H1 (cell line): Measurements from ENCODE around the gene HSPBP1. TPM values are rescaled to one million over a fixed set of nuclear protein-coding genes. Genes with fewer than 3 reads are reported as not detected.
A peak's percentile ranks its signal among the peaks of the same experiment; 100 is the strongest.

Experiments used
- CTCF ChIA-PET: fragments of 300-600 bp; sonication (Branson Sonifier 250); formaldehyde crosslinking; loops from one replicate; lab custom pipeline; 2021; ENCODE audit not compliant: partially characterized antibody; lab: Charles Lee
- POLR2A ChIA-PET: fragments of 300-600 bp; sonication (Branson Sonifier 250); formaldehyde crosslinking; loops from one replicate; lab custom pipeline; 2021; ENCODE audit warnings: inconsistent platforms; ENCODE audit not compliant: partially characterized antibody; lab: Charles Lee
- DNase-seq, 2 experiments: peaks; one replicate each; pipeline versions ENCODE4 v3.0.0 to v3.0.0-alpha.2; 2010 to 2022; ENCODE audit warnings: low spot score in 2 of 2, low read depth in 1 of 2, mixed read lengths in 1 of 2
- FAIRE-seq: peaks from 2 replicates; lab custom pipeline; 2011; peaks lifted over from hg19 to GRCh38; lab: Jason Lieb, UNC
- H2AFZ ChIP-seq: 2 replicates; pipeline ENCODE4 v1.8.1; 2012; ENCODE audit warnings: low read length, inconsistent platforms
- H2AK5ac ChIP-seq: 2 replicates; pipeline ENCODE4 v1.6.1; 2013; ENCODE audit warnings: low read depth, low read length
- H2BK120ac ChIP-seq: replicated peaks from 2 replicates; pipeline ENCODE3; 2013; ENCODE audit warnings: low read depth, low read length, inconsistent platforms
- H2BK12ac ChIP-seq: 2 replicates; pipeline ENCODE4 v1.6.1; 2013; ENCODE audit warnings: low read depth, low read length
- H2BK15ac ChIP-seq: 2 replicates; pipeline ENCODE4 v1.6.1; 2013; ENCODE audit warnings: low read length
- H2BK20ac ChIP-seq: 2 replicates; pipeline ENCODE4 v1.6.1; 2013; ENCODE audit warnings: low read length
- H2BK5ac ChIP-seq: 2 replicates; pipeline ENCODE4 v1.6.1; 2013; ENCODE audit warnings: low read depth, low read length
- H3K14ac ChIP-seq: 2 replicates; pipeline ENCODE4 v1.6.1; 2013; ENCODE audit warnings: inconsistent platforms; ENCODE audit not compliant: insufficient read length
- H3K18ac ChIP-seq: 2 replicates; pipeline ENCODE4 v1.6.1; 2013; ENCODE audit warnings: low read length; ENCODE audit errors: extremely low read depth
- H3K23ac ChIP-seq: 2 replicates; pipeline ENCODE4 v1.6.1; 2013; ENCODE audit warnings: inconsistent platforms; ENCODE audit not compliant: insufficient read length
- H3K23me2 ChIP-seq: 2 replicates; pipeline ENCODE4 v1.6.1; 2013; ENCODE audit warnings: low read depth, low read length
- H3K27ac ChIP-seq: 2 replicates; pipeline ENCODE4 v1.6.1; 2011; ENCODE audit warnings: low read depth, low read length, inconsistent platforms
- H3K27me3 ChIP-seq, 4 experiments: replicated peaks in 1 of 4; 1 replicate in 1 of 4; 2 replicates in 3 of 4; pipeline versions ENCODE4 v1.6.1 to v1.8.1; 2011 to 2013; ENCODE audit warnings: low read length in 3 of 4, mild to moderate bottlenecking in 3 of 4, inconsistent platforms in 2 of 4, mixed read lengths in 2 of 4, moderate library complexity in 1 of 4; ENCODE audit not compliant: control insufficient read depth in 3 of 4, insufficient read depth in 3 of 4; ENCODE audit errors: extremely low read depth in 1 of 4
- H3K36me3 ChIP-seq, 4 experiments: 2 replicates each; pipeline versions ENCODE4 v1.6.1 to v1.8.1; 2011 to 2013; ENCODE audit warnings: mild to moderate bottlenecking in 4 of 4, low read length in 3 of 4, moderate library complexity in 2 of 4, control low read depth in 1 of 4, inconsistent platforms in 1 of 4; ENCODE audit not compliant: insufficient read depth in 4 of 4, control insufficient read depth in 2 of 4
- H3K4ac ChIP-seq: replicated peaks from 2 replicates; pipeline ENCODE3; 2013; ENCODE audit warnings: low read length, low read depth, mixed read lengths, inconsistent platforms; ENCODE audit not compliant: insufficient read length
- H3K4me1 ChIP-seq, 4 experiments: replicated peaks in 1 of 4; 1 replicate in 1 of 4; 2 replicates in 3 of 4; pipeline versions ENCODE4 v1.6.1 to v1.8.1; 2011 to 2013; ENCODE audit warnings: low read length in 3 of 4, inconsistent platforms in 2 of 4, mixed read lengths in 1 of 4; ENCODE audit not compliant: insufficient read depth in 4 of 4, control insufficient read depth in 3 of 4
- H3K4me2 ChIP-seq, 2 experiments: 2 replicates each; pipeline versions ENCODE4 v1.6.1 to v1.8.1; 2011 to 2013; ENCODE audit warnings: low read depth in 2 of 2, low read length in 2 of 2, control low read depth in 1 of 2, inconsistent platforms in 1 of 2, mild to moderate bottlenecking in 1 of 2; ENCODE audit not compliant: insufficient read depth in 1 of 2
- H3K4me3 ChIP-seq, 4 experiments: fragments of 200-600, 300-600 bp in 1 of 4; sonication (generic), shearing (Covaris generic), sonication (Bioruptor Twin) in 1 of 4; 2 replicates each; pipeline versions ENCODE4 v1.5.1 to v1.8.1; 2011 to 2016; ENCODE audit warnings: low read length in 4 of 4, low read depth in 3 of 4, control low read depth in 2 of 4, inconsistent platforms in 2 of 4, mild to moderate bottlenecking in 2 of 4, mixed read lengths in 1 of 4, moderate library complexity in 1 of 4; ENCODE audit not compliant: insufficient read depth in 2 of 4; ENCODE audit errors: extremely low read depth in 1 of 4
- H3K56ac ChIP-seq: replicated peaks from 2 replicates; pipeline ENCODE3; 2013; ENCODE audit warnings: low read depth, mild to moderate bottlenecking, mixed read lengths, low read length, inconsistent platforms; ENCODE audit not compliant: insufficient read length
- H3K79me1 ChIP-seq: 2 replicates; pipeline ENCODE4 v1.6.1; 2013; ENCODE audit warnings: low read depth, low read length, control low read depth
- H3K79me2 ChIP-seq, 2 experiments: 2 replicates each; pipeline versions ENCODE4 v1.6.1 to v1.8.1; 2012 to 2013; ENCODE audit warnings: low read length in 2 of 2, mild to moderate bottlenecking in 2 of 2, inconsistent platforms in 1 of 2; ENCODE audit not compliant: insufficient read depth in 2 of 2, control insufficient read depth in 1 of 2
- H3K9ac ChIP-seq, 4 experiments: replicated peaks in 1 of 4; 1 replicate in 1 of 4; 2 replicates in 3 of 4; pipeline versions ENCODE4 v1.6.1 to v1.8.1; 2011 to 2013; ENCODE audit warnings: low read depth in 3 of 4, low read length in 3 of 4, control low read depth in 2 of 4, mild to moderate bottlenecking in 2 of 4, moderate library complexity in 2 of 4, inconsistent platforms in 1 of 4; ENCODE audit errors: extremely low read depth in 1 of 4
- H3K9me3 ChIP-seq, 2 experiments: 2 replicates each; pipeline versions ENCODE4 v1.6.1 to v1.8.1; 2012 to 2013; ENCODE audit warnings: mild to moderate bottlenecking in 2 of 2, moderate library complexity in 2 of 2, control low read depth in 1 of 2, inconsistent platforms in 1 of 2, low read depth in 1 of 2, low read length in 1 of 2, mixed read lengths in 1 of 2; ENCODE audit not compliant: insufficient read depth in 2 of 2
- H4K20me1 ChIP-seq, 2 experiments: replicated peaks in 1 of 2; 2 replicates each; pipeline versions ENCODE3 to v1.8.1; 2011 to 2013; ENCODE audit warnings: inconsistent platforms in 2 of 2, low read length in 2 of 2, mild to moderate bottlenecking in 1 of 2; ENCODE audit not compliant: insufficient read depth in 2 of 2, control insufficient read depth in 1 of 2
- H4K5ac ChIP-seq: 2 replicates; pipeline ENCODE4 v1.6.1; 2013; ENCODE audit warnings: low read length, low read depth, mixed read lengths, inconsistent platforms; ENCODE audit not compliant: insufficient read length
- H4K8ac ChIP-seq: 2 replicates; pipeline ENCODE4 v1.8.0; 2013; ENCODE audit warnings: mild to moderate bottlenecking, moderate library complexity, low read length, inconsistent platforms; ENCODE audit not compliant: insufficient read depth; ENCODE audit errors: extremely low read depth
- H4K91ac ChIP-seq: replicated peaks from 2 replicates; pipeline ENCODE3; 2013; ENCODE audit warnings: low read length, mixed read lengths, inconsistent platforms; ENCODE audit not compliant: insufficient read length
- BACH1 ChIP-seq: IDR thresholded peaks from 2 replicates; pipeline ENCODE4 v1.6.1; 2012; ENCODE audit warnings: low read length, improper control_type of control experiment
- CTCF ChIP-seq, 3 experiments: IDR thresholded peaks; 1 replicate in 2 of 3; 2 replicates in 1 of 3; pipeline versions ENCODE4 v1.5.1 to v1.6.1; 2011; ENCODE audit warnings: low read length in 3 of 3, mild to moderate bottlenecking in 3 of 3, inconsistent platforms in 2 of 3, low read depth in 1 of 3, moderate library complexity in 1 of 3; ENCODE audit not compliant: insufficient read depth in 1 of 3; ENCODE audit errors: control extremely low read depth in 1 of 3
- MAX ChIP-seq: IDR thresholded peaks from 2 replicates; pipeline ENCODE4 v1.6.1; 2012; ENCODE audit warnings: inconsistent platforms
- RAD21 ChIP-seq, 2 experiments: IDR thresholded peaks in 1 of 2; conservative IDR thresholded peaks in 1 of 2; 2 replicates each; pipeline ENCODE4 v1.6.1; 2011; ENCODE audit warnings: low read depth in 2 of 2, low read length in 2 of 2, improper control_type of control experiment in 1 of 2, inconsistent platforms in 1 of 2, mild to moderate bottlenecking in 1 of 2, moderate library complexity in 1 of 2
- SIN3A ChIP-seq, 2 experiments: IDR thresholded peaks in 1 of 2; conservative IDR thresholded peaks in 1 of 2; 2 replicates each; pipeline ENCODE4 v1.6.1; 2011 to 2012; ENCODE audit warnings: low read length in 2 of 2, improper control_type of control experiment in 1 of 2, low read depth in 1 of 2, mild to moderate bottlenecking in 1 of 2
- TEAD4 ChIP-seq: IDR thresholded peaks from 2 replicates; pipeline ENCODE4 v1.6.1; 2012; ENCODE audit warnings: low read depth, low read length, inconsistent platforms, mixed read lengths
- USF2 ChIP-seq: IDR thresholded peaks from 2 replicates; pipeline ENCODE4 v1.6.1; 2011; ENCODE audit warnings: low read length, improper control_type of control experiment
- YY1 ChIP-seq: IDR thresholded peaks from 2 replicates; pipeline ENCODE4 v1.6.1; 2011; ENCODE audit warnings: low read depth, mild to moderate bottlenecking, low read length
- WGBS, 2 experiments: shearing (Covaris generic) in 1 of 2; methylation state at CpG; one replicate each; pipeline versions ENCODE4 v1.1.6 to v1.1.7; 2013 to 2015; ENCODE audit warnings: low lambda C conversion rate in 2 of 2, mixed read lengths in 2 of 2, inconsistent platforms in 1 of 2, low coverage in 1 of 2, missing lambda C conversion rate in 1 of 2; ENCODE audit not compliant: insufficient replicate concordance in 2 of 2, insufficient coverage in 1 of 2, insufficient read length in 1 of 2; ENCODE audit errors: extremely low coverage in 1 of 2, missing lambda C conversion rate in 1 of 2; 5-methylcytosine and 5-hydroxymethylcytosine counted together
- polyA plus RNA-seq, 7 experiments: library from polyadenylated mRNA; depleted of rRNA in 3 of 7; stranded (reverse) in 5 of 7; unstranded in 2 of 7; fragments of >200 nt in 5 of 7; fragments of 200-250 nt in 2 of 7; gene quantifications; 1 replicate in 5 of 7; 2 replicates in 1 of 7; 4 replicates in 1 of 7; pipeline versions ENCODE4 v1.2.1 to v1.2.3, GENCODE V29; 2011 to 2013; ENCODE audit warnings: missing spikeins in 2 of 7, mixed read lengths in 2 of 7
- total RNA-seq: library from RNA; stranded (reverse); fragmentation: NEBNext Ultra II Directional; extraction: Animal tissue kit (Norgen Biotek cat#: 25700); gene quantifications from 2 replicates; pipeline ENCODE4 v1.2.1, GENCODE V29; 2021

HSPBP1 gene
- total and polyA plus RNA-seq, 2 of the 8 experiments (the other 6 are each of a cell fraction or from before 2014, with no cell fraction given): 63.4 to 100 TPM

- Histone ChIP-seq H4K8ac (no peak overlapping the region; the same call in none of the 2 replicates), H4K91ac (no peak overlapping the region), H4K20me1 (peaks cover 0 to 3% of the 10 kb centered on the region in 2 experiments), H2BK120ac (no peak overlapping the region), H3K79me1 (no peaks in the 10 kb centered on the region; the same call in 1 of the 2 replicates), H3K9ac (no peak overlapping the region), H3K4ac (no peak overlapping the region), H2AK5ac (no peak overlapping the region), H3K4me1 (peaks cover 0 to 8% (median 3%) of the 10 kb centered on the region in 4 experiments; a peak in 3 of 7 replicates), H3K27me3 (no peaks in the 10 kb centered on the region), H3K14ac (no peak overlapping the region), H3K23ac (no peak overlapping the region), H4K5ac (no peak overlapping the region), H3K4me2 (no peak overlapping the region), H2BK15ac (0 out of 2 replicates have a peak overlapping the region, but pooled peaks have one; percentile 8), H3K27ac (no peak overlapping the region), H3K36me3 (peaks cover 21 to 56% (median 42%) of the 10 kb centered on the region in 4 experiments), H2BK20ac (no peak overlapping the region), H3K56ac (no peak overlapping the region), H2BK12ac (no peak overlapping the region), H3K23me2 (peaks cover 2% of the 10 kb centered on the region; the same call in 1 of the 2 replicates), H2BK5ac (no peak overlapping the region), H2AFZ (no peak overlapping the region), H3K18ac (no peak overlapping the region), H3K9me3 (no peaks in the 10 kb centered on the region), H3K79me2 (no peaks in the 10 kb centered on the region), H3K4me3 (no peak overlapping the region)
- POLR2A ChIA-PET: interaction anchor here (0.7 to 1.8 kb wide), 12 partner anchors 8 to 101 kb away, joined by 3 to 6 read pairs (median 4); partner anchors contain the start of genes KMT5C, TMEM238 and UBE2S
- CTCF ChIA-PET: interaction anchor here (0.6 to 1.3 kb wide), 5 partner anchors 12 to 286 kb away, joined by 3 to 5 read pairs (median 3); no protein-coding TSS in a partner anchor
- DNase-seq (no peak), FAIRE-seq (no peak)
- WGBS, 2 experiments: 90% methylated on average over 15 of the region's 17 CpGs; no CpG with 5 or more reads in 1 of the 2 experiments
- TF ChIP-seq YY1 (no peak), USF2 (no peak), SIN3A (conservative IDR thresholded peaks at IDR 0.05 in 1 of 2, IDR thresholded peaks at IDR 0.05 in 1 of 2; ENCODE audit: low read depth in 1 of 2, low read length in 2 of 2) (no peak), MAX (no peak), RAD21 (IDR thresholded peaks at IDR 0.05 in 1 of 2, conservative IDR thresholded peaks at IDR 0.05 in 1 of 2; ENCODE audit: low read depth in 2 of 2, low read length in 2 of 2) (no peak), BACH1 (no peak), TEAD4 (no peak), CTCF (IDR thresholded peaks at IDR 0.05; ENCODE audit: control extremely low read depth in 1 of 3, insufficient read depth in 1 of 3, low read depth in 1 of 3, low read length in 3 of 3) (no peak)
These were observed 26.2 kb upstream of the HSPBP1 start for GRCh38 chr19:55305983-55306562.
